Femur (tissue), 1 donor: ENCODE measurements around the gene PALLD.
A peak's percentile ranks its signal among the peaks of the same experiment; 100 is the strongest.

ENCODE experiments used
- DNase-seq: peaks from one replicate; pipeline ENCODE4 v3.0.0-alpha.2; 2017

PALLD gene

DNA sequence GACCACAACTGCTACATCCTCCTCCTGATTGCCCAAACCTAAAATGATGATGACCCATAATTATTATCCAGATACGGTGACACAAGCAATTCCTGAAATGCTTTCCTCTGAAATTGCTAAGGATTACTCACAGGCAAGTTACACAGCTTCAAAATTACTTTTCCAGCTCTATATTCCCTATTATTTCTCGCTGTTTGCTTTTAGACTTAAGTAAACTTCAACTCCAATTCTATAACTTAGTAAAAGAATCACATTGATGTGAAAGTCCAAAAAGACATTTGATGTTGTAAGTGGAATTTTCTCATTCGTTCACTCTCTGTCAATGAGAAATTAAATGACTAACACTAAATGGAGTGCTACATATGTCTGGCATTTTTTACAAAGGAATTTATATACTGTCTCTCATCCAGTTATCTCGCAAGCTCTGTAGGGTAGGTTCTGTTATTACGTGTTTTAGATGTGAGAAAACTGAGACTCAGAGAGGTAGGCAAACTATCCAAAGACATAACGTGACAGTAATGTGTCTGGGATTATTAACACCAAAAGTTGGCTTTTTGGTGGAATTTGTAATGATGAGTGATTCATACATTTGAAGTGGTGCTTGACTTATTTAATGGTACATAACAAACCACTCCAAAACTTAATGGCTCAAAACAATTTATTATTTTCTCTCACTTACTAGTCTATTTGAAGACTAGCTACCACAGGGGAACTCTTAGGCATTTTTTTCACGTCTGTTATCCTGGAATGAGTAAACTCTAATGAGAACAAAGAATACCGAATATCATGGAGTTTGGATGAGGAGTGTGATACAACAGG is 31.5 kb downstream of the PALLD start:
- DNase-seq, result no peak

DNA sequence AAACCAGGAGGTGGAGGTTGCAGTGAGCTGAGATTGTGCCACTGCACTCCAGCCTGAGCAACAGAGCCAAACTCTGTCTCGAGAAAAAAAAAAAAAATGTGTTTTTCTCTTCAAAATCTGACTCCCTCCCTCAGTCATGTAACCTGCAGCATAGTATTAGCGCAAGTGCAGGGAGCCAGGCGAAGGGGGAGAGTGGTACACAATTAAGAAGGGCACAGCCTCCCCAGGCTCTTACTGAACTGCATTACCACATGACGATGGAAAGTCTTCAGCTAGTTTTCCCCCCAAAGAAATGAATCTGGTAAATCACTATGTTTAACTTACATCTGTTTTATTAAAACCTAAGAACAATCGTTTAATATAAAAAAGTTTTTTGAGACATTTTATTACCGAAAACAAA is 32.4 kb downstream of the PALLD start:
- no peak for DNase-seq

DNA sequence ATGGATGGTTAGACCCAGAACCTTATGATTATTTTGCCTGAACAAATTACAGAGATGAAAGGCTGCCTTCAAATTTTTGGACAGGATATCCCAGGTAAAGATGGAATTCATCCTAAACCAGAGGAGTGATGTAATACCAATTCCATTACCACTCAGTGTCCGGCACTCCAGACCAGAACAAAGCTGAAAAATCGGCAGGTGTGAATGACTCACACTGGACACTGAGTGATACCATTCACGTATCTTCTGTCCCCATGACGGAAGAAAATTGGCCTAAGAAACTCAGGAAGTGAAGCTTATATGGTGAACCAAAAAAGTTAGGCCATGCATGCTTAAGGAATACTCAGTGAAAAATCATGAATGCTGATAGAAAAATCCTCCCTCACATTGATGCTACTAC is 34.5 kb downstream of the PALLD start:
- DNase-seq, result no peak

DNA sequence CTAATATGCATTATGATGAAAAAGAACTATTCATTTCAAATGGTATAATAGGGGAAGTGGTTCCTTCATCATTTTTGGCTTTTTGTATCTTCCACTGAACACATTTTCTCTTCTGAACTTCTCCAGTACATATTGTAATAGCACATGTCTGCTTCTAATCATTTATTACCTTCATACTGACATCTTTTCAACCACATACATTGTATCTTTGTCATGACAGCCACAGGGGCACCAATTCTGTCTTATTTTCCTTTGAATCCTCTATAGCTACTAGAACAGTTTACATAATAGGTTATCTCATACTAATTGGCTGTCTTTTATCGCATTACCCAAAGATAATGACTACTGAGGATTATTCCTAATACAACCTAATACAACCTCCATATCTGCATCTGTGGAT is 37.7 kb downstream of the PALLD start:
- DNase-seq, result no peak

DNA sequence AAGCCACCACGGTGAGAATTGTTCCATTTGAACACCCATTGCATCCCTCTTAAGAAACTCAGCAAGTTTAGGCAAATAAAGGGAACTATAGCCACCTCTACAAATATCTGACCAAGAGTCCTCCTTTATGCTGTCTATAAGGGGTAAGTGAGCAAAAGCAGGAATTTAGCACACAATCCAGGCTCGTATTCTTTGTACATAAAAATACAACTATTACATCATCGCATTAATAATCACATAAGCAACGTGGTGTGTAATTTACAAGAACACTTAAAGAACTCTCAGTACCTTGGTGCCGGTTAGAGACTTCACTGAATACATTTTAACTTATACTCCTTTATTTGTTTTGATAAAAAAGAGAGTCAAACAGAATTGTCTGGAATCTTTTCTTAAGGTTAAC is 38.8 kb downstream of the PALLD start:
- no peak for DNase-seq

DNA sequence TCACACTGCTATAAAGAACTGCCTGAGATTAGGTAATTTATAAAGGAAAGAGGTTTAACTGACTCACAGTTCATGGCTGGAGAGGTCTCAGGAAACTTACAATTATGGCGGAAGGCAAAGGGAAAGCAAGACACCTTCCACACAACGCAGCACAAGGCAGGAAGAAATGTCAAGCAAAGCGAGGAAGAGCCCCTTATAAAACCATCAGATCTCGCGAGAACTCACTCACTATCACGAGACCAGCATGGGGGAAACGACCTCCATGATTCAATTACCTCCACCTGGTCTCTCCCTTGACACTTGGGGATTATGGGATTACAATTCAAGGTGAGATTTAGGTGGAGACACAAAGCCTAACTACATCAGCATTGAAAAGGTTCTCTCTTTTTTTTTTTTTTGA is 39.6 kb downstream of the PALLD start:
- no peak for DNase-seq

DNA sequence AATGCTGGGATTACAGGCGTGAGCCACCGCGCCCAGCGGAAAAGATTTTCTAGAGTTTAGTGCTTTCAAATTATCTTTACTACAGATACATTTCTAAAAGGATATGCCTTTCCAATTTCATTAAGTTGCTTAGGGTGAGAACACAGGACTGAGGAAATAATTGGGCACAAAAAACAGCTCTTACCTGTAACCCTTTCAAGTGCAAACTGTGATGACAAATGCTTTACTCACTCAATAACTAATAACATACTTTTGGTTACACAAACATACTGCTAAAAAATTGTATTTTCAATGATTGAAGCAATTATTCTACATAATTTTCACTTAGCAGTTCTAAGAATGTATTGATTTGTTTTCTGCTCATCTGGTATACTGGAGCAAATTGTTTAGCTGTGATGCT is 40.2 kb downstream of the PALLD start:
- no peak for DNase-seq

DNA sequence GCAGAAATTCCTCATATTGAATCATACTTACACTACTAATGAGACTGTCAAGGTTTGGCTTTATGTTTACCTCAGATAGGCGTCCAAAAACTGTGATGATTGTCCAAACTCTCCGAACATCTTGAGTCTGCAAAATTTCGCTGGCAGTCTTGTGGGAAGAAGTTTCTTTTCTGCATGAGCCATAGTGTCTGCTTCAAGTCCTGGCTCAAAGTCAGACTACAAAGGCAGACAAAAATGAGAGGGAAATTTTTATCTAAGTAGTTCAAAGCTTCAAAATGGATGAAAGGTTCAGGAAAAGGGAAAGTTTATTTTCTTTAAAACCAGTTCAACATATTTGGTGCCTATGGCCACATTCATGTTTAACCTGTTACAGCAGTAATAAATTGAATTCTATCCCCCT is 40.7 kb downstream of the PALLD start:
- no peak for DNase-seq

DNA sequence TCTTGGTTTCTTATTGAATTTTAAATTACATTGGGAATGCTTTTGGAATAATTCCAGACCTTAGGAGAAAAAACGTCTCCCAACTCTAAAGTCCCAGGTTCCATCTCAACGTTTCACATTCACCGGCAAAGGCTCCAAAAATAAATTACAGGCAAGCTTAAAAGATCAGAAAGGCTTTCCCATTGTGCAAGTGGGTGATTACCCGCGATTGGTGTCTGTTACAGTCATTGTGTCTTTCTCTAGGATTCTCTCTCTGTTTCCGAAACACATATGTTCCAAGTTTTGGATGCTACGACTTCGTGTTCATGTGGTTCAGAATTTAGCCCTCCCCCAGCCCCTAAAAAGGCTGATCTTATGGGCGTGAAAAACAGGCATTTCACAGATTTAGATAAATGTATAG is 41.8 kb downstream of the PALLD start:
- no peak for DNase-seq

DNA sequence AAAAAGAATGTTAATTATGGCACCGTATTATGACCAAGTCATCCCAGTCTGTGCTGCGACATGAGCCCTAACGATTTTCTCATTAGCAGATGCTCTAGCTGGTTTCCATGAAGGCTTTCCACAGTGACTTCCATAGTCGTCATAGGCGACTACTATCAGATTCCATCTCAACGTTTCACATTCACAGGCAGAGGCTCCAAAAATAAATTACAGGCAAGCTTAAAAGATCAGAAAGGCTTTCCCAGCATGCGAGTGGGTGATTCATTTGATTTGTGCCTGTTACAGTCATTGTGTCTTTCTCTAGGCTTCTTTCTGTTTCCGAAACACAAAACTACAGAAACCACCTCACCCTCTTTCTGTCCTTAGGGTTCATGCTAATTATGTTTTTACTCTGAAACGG is 43.2 kb downstream of the PALLD start:
- peak; percentile 28 for DNase-seq

DNA sequence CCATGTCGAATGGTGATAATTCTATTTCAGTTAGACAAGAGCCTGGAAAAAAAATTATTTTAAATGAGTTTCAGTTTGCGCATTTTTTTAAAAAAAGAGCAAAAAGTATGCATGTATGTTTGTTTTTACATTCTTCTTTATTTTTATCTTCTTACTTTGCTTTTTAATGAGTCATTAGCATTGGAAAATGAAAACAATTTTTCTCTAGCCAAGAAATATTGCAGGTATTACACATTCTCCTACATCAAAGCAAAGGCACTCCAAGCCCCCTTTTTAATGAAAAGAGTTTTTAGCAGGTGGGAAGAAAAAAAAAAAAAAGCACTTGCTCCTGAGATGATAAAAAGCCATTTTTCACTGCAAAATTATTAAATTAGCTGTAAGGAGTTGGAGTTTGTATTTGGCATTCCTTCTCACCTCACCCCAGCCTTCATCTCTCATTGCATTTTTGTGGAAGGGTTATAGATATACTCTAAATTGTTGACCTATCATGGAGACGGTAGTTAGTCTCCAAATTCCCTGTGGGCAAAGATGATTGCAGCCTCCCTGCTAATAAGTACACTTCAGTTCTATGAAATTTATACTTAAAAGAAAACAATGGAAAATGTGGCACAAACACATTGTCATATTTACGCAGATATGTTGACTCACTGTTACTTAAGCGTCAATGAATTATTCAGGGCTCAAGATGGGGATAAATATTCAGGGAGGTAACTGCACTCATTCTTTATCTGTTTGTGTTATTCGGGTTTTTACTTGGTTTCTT is 43.8 kb downstream of the PALLD start:
- DNase-seq, result no peak

DNA sequence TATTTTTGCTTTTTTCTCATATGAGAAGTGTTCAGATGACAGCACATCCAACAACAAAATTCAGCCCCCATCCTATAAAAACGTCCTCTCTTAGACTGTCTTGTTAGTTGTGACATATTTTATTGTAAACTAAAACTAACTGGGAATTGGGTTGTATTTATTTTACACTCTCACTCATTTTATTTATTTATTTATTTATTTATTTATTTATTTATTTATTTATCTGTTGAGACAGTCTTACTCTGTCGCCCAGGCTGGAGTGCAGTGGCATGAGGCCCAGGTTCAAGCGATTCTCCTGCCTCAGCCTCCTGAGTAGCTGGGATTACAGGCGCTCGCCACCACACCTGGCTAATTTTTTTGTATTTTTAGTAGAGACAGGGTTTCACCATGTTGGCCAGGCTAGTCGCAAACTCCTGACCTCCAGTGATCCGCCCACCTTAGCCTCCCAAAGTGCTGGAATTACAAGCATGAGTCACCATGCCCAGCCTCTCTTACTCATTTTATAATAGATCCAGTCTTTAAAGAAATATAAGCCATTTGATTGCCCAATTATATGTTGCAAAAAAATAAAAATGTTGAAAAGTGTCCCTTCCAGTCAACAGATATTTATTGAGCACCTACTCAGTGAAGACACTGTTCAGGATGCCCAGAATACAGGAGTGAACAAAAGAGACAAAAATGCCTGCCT is 44.6 kb downstream of the PALLD start:
- no peak for DNase-seq

DNA sequence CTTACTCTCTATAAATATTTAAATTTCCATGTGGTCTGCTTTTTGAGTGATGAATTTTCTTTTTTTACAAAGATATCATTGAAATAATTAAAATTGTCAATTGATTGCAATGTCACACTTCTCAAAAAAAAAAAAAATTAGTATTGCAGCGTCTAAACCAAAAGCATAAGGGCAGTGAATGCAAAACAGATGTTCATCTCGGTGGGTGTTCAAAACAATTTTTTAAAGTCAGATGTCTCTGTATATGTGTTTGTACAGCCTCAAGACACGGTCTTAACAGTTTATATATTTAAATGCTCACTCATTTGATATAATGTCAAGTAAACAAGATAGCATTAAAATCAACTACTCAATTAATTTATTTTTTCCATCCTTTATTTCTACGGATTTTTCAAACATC is 52.3 kb downstream of the PALLD start:
- no peak for DNase-seq

DNA sequence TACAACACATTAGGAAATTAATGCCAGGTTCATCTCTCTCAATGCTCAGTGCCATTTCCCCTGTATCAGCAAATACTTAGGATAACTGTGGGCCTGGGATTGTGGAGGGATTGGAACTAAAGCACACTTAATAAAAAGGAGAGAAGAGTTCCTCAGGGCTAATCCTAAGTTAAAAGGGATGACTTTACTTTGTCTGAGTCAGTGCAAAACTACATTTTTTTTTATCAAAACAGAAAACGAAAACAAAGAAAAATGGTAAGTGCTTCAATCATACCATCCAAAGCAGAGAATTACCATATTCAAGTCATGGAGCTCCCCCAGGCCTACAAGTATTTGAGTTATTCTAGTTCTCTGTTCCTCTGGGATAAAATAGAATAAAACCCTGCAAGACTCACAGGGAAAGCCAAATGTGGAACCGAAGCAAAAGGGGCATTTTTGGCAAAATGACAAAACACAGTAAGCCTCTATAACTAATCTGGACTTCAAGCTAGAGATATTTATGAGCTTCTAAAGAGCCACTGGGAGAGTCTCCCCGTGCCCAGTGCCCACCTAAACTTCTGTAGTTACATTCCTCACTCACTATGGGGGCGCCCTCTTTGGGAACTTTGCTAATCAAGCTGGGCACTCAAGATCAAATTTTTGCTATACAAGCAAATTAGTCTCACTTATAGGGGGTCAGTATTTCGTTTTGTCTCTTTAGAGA is 53.4 kb downstream of the PALLD start:
- no peak for DNase-seq

DNA sequence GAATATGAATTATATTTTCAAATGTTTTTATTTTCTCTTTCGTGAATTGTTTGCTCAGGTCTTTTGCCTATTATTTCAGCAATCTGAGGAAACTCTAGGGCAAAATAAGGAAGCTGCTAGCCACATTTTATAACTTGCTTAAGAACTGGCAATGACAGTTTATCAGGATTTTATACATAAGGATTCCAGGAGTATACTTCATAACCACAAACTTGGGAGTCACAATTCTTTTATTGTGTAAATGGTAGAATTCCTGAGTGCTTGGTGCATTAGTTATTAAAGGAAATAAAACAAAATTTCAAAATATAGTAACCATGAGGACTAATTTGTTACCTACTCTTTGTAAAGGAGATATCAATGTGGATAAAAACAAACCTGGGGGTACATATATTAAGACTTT is 54.4 kb downstream of the PALLD start:
- no peak for DNase-seq

DNA sequence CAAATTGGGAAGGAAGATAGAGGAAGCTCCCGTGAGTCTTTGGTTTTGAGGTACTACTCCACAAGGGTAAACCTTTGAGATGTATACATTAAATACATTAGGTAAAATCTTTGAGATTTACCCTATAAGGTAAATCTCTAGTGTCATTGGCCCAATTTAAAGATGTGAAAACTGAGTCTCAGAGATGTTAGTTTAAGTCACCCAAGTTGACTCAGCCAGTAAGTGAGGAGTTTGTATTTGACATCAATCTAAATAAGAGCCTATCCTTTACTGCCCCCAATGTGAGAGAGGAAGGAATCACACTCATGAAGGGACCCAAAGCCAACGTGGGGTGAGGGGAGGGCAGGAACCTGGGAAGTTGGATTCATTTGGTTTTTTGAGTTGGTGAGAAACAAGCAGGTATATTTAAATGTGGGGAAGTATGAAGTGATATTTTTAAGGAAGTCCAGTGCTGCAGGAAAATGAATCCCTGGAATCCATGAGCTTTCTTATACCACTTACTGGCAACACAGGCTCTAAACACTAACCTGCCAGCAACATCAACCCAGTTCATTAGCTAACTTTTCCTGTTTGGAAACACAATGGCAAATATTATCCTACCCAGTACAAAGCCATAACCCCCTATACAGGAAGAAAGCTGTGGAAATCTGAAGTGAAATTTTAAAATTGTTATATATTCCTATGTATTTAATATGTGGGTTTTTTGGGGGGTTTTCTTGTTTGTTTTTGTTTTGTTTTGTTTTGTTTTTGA is 55.3 kb downstream of the PALLD start:
- no peak for DNase-seq

DNA sequence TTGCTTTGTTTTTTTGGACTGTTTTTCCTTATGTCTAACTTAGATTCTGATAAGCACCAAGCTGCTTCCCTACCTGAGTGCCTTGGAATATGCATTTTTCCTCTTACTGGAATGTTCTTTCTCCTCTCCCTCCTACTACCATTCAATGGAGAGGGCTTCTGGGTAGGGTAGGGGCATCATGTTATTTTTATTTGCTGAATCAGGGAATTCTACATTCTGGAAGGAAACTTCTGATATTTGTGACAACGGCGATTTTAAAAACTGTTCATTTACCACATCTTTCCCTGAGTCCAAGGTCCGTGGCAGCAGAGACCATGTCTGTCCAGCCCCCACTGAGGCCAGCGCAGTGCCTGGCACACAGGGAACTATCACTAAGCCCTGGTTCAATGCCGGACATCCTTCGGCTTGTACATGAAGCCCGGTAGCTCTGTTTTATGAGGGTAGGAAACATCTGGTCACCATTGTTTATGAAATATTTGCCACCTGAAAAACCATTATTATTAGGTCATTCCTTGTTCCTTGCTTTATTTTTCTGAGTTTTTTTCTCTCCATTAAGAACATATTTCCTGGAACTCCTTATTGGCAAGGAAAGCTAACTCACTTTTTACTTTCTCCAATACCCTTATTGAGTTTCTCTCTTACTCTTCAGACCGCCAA is 57.0 kb downstream of the PALLD start:
- no peak for DNase-seq

DNA sequence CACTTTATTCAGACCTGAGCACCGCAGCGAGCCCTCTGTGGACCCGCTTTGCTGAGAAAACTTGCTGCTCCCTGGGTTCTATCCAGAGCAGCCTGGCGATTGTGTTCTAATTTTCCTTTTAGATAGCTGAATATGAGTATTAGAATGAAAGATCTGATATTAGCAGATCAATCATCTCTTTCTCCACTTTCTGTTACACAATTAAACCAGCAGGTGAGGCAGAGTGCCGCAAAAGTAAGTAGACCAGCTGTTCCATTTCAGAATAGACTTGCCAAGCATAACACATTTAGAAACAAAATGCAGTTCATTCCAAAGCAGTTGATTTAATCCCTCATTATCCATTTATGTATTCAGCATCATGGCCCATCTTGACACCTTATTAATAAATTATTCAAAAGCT is 58.6 kb downstream of the PALLD start:
- DNase-seq, result no peak

DNA sequence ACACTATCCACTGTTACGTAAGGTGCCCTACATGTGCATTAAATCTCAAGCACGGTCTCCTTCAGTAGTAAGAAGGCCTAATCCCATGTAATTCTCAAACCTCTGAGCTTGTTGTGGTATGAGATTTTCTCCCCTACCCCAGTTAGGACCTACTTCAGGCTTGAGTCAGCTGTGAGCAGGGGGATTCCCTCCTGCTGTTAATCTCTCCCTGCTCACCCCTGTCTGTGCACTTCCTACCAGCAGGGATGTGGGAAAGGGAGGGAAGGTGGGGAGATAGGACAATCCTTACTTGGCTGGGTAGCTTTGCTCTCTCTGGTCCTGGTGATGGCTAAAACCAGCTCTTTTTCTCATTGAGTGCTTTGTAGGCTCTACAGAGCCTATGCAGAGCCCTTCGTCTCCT is 60.8 kb downstream of the PALLD start:
- DNase-seq, result no peak

DNA sequence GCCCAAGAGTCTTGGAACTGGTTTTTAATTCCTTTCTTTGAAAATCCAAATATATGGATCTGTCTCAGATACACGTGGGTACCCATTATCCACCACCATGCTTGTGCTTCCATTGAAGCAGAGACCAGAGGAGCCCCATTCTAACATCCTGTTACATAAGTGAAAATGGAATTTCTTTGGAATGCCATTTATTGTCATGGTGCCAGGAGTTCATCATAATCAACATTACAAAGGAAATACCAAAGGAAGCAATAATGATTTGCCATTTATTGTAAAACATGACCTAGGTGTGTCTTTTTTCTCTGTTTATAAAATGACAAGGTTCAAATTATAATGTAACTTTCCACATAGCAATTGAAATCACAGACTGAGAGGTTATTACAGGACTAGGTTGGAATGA is 61.7 kb downstream of the PALLD start:
- DNase-seq, result no peak

DNA sequence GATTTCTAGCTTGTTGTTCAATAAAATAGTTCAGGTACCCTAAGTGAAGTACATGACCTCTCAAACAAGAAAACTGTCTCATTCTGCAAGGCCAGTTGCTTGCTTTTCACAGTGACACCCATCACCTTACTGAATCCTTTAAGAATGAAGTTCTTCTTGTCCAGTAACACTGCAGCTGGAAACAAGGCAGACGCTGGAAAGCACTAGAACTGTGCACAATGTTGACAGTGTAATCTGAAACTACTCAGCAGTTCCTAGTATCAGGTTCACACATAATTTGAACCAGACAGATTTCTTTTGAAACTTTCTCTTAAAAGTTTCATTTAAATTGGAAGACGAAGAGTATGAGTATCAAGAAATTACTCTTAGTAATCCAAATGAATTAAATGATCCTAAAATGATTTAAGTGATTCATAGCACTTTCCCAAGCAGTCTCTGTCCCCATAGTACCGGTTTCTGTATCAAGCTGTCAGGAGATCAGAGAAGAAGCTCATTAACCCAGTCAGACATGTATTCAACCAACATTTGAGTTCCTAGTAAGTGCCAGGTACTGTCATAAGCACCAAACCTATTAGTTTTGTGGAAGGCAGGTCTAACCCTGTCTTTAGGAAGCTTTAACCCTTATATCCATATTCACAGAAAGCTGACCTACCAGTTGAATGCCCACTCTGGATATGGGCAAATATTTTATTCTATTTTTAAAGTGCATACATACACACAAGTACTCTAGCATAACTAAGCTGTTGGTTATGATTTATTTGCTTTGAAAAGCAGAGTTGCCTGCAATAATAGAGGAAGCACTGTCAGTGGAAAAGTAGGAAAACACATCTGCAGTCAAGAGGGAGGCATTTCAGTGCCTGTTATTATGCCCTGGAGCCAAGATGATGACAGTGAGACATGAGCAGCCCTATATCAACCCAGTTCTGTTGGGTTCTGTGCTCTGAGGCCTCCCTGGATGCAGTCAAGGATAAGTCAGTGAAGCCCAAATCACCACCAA is 63.6 kb downstream of the PALLD start:
- no peak for DNase-seq
